Skin of body (tissue), 2 donors: ENCODE measurements around the gene ANKRD18A. TPM values are rescaled to one million over a fixed set of nuclear protein-coding genes. Genes with fewer than 3 reads are reported as not detected.

Experiments
- DNase-seq: peaks from one replicate; lab custom pipeline; 2025; lab: John Stamatoyannopoulos, UW
- total RNA-seq: library from RNA; depleted of rRNA; stranded (reverse); fragments of >200 nt; gene quantifications from one replicate; pipeline ENCODE4 v1.2.3, GENCODE V29; 2014

The ANKRD18A gene
- total RNA-seq = 2.8 TPM

DNA sequence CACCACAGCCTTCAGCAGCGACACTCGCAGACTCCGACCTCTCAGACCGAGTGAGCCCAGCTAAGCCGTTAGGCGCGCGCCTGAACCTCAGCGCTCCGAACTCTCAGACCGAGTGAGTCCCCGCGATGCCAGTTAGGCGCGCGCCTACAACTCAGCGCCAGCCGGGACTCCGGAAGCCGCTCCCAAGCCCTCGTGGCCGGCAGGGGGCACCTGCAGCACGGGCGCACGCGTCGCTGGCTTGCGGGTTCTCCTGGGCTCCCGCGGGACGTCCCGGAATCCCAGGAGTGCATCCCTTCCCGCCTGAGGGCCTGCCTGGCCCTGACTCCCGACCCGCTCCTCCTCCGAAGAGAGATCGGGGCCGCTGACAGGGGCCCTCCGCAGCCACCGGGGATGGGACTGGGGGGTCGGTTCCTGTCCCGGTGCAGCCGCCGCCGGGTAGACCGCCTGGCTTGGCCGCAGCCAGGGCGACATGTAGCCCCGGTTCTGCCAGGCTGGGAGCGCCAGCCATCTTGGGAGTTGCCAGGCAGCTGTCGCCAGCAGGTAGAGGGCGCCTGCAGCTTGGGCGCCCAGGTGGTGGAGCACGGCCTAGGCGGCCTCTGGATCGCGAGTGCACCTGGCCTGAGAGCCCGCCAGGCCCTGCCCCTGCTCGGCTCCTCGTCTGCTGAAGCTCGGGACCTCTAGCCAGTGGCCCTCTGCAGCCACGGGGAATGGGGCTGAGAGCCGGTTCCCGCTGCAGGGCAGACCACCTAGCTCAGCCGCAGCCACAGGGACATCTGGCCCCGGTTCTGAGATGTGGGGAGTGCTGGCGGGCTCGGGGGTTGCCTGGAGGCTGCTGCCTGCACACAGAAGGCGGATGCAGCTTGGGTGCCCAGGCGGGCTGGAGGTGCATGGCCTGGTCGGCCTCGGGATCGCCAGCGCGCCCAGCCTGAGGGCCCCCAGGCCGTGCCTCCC, at the start of gene ANKRD18A:
Gene ANKRD18A, minus strand, starts transcription at position 114 of the 951 bp plus-strand sequence. CDS start 311 bp downstream, outside the sequence.
- no peak for DNase-seq

DNA sequence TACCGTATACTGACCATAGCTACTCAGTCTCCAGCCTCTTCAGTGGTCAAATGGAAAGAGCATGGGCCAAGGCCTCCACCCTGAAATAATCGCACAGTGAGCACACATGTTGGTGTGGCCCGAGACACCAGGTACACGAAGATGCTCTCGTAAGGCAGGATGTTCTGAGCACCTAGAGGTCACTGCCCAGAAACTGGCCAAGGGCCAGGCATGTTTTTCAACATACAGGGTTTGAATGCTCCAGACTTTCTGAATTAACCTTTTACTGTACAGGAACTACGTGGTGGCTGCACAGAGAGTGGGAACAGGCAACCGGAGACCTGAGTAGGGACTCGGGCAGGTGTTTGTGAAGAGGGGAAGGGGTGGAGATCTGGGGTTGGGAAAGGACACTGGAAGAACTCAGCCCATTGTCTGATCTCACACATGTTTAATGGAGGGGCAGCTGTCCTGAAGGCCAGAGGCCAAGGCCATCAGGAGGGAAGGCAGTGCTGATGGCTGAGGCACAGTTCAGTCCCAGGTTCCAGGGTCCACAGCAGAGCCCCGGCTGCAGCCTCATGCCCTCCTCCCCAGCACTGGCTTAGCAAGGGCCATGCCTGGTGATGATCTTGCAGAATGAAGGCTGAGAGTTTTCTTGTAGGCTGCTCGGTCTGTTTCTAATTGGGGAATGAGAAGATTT, 48.5 kb upstream of the ANKRD18A start:
- no peak for DNase-seq

DNA sequence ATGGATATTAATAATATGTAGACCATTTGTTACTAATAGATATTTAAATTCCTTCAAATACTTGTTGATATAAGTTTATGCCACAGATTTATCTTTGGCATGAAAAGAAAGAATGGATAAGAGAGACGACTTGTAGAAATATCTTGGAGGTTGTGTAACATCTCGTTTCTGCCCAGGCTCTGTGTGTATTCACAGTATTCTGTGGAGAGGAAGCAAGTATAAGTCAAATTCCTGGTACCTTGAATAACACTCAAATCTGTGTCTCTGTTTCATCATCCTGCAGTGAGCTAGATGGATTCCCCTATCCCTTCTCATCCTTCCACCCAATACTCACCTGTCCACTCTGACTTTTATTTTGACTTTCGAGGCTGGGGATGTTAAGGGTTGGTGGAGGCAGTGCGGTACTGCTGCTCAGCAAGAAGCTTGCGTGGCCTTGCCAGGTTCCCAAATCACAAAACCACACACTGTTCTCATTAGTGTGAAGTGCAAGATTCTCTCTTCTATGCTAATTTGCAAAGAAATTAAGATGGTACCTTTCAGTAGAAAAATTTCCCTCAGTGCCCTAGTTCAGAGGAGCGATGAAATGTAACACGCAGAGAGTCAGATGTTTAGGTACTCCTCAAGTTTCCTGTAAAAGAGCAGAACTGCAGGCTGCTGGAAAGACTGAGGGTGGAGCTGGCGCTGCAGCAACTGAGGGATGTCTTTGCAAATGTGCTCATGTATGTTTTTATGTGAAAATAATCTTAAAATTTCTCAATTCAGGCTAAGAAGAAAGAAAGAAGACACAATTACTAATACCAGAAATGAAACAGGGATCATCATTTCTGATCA, 42.6 kb upstream of the ANKRD18A start:
- DNase-seq = peak; percentile 21

DNA sequence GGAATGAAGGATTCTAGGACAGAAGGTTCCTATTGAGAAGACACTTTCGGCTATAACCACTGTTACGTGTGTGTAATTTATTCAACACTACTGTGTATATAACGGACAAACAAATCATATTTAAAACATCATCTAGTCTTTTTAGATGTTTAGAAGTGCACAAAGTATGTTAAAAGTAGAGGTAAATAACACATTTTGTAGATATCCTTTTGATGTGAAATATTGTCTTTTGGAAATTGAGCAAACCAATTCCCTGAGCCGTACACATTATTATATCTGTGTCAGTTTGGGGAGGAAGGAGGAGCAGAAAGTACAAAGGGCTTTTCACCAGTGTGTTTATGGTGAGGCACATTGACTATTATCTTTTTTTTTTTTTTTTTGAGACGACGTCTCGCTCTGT, 39.1 kb upstream of the ANKRD18A start:
- DNase-seq = no peak

DNA sequence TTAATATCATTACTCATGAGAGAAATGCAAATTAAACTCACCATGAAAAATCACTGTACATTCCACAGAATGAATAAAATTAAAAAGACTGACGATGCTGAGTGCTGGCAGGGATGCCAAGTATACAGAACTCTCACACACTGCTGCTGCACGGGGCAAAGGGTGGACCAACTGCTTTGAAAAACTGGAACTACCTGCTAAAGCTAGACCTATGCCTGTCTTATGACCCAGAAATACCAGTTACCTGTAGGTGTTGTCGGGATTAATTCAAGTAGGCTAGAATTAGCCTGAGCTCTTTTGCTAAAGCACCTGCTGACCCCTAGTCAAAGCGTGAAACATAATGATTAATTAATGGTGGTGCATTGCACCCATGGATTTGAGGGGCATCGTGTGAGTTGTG, 36.5 kb upstream of the ANKRD18A start:
- DNase-seq = no peak

DNA sequence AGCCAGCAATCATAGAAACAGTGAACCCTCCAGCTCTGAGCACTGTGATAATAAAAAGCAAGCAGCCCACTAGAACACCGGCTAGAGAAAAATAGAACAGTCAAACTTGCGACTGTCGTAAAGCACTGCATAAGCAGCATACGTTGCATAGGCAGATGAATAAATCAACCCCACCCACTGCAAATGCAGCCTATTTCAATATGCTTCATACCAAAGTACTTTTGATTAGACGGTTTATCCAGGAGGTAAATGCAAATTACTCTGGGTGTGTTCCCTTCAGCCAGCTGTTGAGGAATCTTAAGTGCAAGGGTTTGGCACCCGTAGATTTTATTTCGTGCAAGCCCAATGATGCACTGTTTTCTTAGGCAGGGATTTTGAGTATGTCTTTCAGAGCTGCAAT, 32.1 kb upstream of the ANKRD18A start:
- no peak for DNase-seq

DNA sequence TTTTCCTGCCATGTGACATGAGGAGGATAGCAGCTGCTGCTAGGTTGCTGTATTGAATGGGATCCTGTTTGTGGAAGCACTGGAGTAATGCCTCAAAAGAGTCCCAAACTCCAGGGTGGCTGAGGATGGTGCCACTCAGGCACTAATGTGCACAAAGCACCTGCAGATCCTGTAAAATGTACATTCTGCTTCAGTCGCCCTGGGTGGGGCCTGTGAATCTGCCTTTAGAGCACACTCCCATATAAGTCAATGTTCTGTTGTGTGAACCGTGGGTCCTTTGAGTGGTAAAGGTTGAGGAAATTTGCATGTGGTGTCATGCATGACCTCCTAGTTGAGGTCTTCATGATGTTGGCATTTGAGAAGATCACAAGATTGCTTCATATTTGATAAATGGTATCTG, 31.6 kb upstream of the ANKRD18A start:
- DNase-seq = no peak

DNA sequence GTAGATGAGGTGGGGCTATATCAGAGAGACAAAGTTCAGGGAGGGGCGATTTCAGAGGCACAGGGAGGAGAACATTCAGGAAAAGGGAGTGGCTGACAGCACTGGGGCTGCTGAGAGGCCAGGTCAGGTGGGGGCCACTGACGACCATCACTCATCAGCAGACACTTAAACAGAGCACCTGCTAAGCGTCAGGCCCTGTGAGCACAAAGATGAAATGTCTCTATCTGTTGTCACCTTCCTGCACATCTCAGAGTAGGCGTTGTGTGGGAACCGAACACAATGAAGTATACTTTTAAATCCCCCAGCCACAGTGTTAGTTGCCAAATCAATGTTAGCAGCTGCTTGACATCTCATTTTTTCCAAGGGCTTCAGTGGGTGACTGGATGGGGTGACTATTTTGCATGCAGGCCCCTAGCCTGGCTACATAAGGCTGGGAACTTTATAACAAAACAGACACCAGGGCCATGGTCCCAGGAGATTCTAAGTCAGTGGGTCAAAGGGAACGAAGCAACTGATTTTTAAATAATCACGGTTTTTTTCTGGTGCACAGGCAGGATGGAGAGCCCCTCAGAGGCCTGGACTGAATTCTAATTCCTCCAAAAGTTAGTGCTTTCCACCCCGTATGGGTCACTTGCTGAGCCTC, 31.1 kb upstream of the ANKRD18A start:
- DNase-seq = no peak

DNA sequence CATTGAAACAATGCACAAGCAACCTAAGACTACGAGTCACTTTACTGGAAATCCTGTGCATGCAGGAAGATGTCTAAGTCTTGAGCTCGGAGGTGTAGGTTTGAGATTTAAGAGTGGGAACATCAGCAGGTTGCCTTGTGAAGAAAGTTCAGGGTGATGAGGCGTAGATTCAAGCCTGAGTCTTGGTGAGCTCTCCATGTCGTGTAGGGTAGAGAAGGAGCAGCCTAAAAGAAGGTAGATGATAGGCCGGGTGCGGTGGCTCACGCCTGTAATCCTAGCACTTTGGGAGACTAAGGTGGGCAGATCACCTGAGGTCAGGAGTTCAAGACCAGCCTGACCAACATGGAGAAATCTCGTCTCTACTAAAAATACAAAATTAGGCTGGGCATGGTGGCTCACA, 30.2 kb upstream of the ANKRD18A start:
- DNase-seq = no peak

DNA sequence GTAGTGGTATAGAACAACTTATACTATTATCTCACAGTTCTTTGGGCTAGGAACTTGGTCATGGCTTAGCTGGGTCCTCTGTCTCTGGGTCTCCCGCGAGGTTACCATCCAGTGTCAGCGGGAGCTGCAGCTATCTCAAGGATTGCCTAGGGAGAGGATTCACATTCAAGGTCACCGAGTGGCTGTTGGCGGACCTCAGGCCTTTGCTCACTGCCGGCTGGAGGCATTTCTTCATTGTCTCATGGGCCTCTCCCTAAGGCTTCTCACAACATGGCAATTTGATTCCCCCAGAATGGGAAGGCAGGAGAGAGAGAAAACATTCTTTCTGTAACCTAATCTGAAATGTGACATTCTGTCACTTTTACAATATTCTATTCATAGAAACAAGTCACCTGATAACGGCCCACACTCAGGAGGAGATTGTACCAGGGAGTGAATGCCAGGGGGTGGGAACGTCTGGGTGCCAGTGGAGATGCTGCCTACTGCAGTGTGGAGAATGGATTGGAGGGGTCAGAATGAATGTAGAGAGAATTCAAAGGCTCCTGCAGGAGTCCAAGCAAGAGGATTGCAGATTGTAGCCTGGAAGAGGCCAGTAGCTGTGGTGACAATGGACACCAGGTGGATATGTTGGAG, 29.5 kb upstream of the ANKRD18A start:
- DNase-seq = no peak

DNA sequence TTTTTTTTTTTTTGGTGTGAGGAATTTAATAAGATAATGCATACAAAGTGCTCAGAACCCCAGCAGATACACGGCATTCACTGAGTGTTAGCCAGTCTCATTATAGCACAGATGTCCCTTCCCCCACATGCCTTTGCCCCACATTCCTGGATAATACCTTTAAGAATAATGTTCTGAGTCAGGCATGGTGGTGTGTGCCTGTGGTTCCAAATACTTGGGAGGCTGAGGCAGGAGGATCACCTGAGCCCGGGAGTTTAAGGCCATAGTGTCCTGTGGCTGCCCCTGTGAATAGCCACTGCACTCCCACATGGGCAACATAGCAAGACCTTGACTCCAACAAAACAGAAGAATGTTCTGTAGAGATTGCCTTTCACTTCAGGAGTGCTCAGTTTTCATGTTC, 24.2 kb upstream of the ANKRD18A start:
- DNase-seq = no peak

DNA sequence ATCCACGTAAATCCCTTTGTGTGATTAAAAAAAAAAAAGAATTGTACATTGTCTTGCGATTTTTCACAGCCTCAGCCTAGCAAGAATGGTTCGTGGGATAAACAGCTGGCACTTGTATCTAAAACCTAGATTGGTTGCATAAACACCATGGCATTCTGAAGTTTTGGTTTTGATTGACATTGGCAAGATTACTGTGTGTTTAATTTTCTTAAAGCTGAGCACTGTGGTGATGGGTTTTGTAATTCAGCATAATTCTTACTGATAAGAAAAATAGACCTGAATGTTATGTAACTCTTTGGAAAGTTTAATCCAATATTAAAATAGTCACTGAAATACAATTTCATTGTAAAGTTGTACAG, 23.4 kb upstream of the ANKRD18A start:
- no peak for DNase-seq

DNA sequence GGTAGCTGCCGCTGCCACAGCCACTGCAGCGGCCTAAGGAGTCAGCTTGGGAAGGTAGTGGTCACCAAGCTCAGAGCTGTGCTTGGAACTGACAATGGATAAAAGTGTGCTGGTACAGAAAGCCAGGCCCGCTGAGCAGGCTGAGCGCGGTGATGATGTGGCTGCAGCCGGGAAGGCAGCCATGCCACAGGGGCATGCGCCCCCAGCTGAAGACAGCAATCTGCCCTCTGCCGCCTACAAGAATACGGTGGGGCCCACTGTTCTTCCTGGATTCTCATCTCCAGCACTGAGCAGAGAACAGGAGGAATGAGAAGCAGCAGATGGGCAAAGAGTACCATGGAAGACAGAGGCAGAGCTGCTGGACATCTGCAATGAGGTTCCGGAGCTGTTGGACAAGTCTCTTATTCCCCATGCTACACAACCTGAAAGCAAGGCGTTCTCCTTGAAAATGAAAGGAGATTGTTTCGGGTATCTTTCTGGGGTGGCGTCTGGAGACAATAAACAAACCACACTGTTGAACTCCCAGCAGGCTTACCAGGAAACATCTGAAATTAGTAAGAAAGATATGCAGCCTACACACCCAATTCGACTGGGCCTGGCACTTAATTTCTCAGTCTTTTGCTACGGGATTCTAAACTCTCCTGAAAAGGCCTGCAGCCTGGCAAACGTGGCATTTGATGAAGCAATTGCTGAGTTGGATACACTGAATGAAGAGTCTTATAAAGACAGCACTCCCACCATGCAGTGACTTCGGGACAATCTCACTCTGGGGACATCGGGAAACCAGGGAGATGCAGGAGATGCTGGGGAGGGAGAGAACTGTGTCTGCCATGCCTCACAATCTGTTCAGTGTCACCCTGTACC, 22.8 kb upstream of the ANKRD18A start:
- DNase-seq = no peak

DNA sequence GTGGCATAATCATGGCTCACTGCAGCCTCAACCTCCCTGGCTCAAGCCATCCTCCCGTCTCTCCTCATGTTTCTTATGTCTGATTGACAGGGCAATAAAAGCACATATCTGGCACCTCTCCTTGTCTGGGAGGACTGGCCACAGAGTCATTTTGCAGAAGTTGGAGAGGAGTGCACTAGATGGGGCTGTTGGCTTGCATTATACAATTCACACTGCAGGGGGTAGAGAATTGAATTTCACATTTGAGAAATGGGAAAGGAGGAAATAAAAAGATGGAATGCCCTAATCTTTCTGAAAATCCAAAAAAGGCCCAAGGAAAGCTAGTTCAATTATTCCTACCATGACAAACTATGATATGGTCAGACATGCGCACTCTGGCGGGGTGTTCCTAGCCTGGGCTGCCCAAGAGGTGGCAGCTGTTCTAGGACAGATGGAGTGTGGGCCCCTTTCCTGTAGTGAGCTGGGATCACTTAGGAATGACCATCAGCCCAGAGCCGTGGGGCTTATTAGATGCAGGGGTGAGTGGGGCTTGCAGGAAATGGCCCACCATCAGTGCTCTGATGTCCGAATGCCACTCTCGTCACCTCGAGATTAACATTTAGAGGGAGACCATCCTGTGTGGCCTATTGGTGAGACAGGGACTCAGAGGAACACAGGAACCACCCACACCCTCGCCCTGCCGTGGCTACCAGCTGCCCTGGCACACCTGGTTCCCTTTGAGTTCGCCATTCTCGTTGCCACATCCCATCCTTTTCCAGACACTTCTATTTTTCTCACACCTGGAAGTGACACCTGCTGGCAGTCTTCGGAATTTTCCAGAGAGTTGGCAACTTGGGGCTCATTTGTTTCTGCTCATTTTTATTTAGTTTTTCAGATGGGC, 21.8 kb upstream of the ANKRD18A start:
- peak; percentile 21 for DNase-seq

DNA sequence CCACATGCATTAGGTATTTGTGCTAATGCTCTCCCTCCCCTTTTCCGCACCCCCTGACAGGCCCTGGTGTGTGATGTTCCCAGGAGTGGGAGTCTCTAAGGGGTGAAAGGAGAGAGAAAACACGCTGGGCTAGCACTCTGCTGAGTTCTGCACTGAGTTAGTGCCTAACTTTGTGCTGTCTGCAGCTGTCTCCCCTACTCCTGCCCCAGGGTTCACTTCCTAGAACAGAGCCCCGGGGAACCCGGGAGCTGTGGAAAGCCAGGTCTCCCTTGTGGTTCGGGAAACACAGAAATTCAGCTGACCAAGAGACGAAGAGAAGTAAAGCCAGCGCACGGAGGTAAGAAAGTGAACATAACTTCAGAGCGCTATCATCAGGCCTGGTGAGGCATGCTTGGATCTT, 20.7 kb upstream of the ANKRD18A start:
- no peak for DNase-seq

DNA sequence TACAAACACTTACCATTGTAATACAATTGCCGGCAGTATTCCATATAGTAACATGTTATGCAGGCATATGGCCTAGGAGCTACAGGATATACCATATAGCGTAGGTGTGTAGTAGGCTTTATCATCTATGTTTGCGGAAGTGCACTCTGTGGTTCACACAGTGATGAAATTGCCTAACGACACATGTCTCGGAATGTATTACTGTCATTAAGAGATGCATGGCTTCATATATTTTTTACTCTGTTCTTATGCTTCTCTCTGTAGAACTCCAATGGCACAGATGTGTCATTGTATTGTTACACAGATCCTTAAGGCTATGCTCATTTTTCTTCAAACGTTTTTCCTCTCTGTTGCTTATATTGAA, 19.2 kb upstream of the ANKRD18A start:
- DNase-seq = no peak

DNA sequence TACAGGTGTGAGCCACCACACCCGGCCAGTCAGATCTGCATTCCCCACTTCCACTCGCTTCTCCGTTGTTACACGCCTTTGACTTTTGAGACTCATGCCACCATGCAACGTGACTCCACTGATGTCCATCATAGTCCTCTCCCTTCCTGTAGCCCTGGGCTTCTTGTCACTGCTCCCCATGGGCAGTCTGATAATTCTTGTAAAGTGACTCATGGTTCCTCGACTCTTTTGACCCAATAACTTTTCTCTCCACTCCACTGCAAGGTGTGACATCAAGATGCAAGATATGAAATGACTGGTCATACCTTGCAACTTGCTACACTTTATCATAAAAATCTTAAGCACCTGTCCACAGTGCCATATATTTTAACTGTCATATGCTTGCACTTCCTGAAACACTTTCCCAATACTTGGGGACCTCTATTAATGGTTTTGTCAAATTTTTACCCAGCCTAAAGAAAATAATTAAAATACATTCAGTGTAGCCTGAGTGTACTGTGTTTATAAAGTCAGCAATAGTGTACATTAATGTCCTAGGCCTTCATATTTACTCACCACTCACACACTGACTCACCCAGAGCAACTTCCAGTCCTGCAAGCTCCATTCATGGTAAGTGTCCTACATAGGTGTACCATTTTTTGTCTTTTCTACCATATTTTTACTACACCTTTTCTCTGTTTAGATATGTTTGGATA, 18.6 kb upstream of the ANKRD18A start:
- no peak for DNase-seq

DNA sequence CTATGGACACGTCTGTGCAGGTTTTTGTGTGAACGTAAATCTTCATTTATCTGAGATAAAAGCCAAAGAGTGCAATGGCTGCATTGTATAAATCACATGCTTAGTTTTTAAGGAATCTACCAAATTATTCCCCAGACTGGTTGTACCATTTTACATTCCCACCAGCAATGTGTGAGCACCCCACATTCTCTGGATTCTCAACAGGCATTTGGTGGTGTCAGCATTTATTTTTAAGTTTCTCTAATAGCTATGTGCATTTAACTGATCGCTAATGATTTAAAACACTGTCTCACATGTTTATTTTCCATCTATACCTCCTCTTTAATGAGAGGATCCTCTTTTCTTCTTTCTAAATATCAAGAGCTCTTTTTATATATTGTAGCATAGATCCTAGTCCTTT, 13.9 kb upstream of the ANKRD18A start:
- no peak for DNase-seq
